T-helper 1 cell treated with Interleukin-12 subunit alpha and Interleukin-12 subunit beta and Interleukin-4 antibody, amounts not matched to agents 30 ng/mL and 1 ng/mL, for 36 hours (primary cell): ENCODE results near the gene EHMT2. TPM values are rescaled to one million over a fixed set of nuclear protein-coding genes. Genes with fewer than 3 reads are reported as not detected.
"Not testable (repeated sequence)": the region's sequence is repeated elsewhere in the genome, so short reads cannot be mapped to it uniquely, and the experiment has no call there.

Source experiments
- intact Hi-C: fragments of 100-400 bp; cut with micrococcal nuclease; formaldehyde crosslinking; loops from one replicate; pipeline ENCODE4 v1.15.1; 2024
- total RNA-seq: library from RNA; stranded (reverse); gene quantifications from 2 replicates; pipeline ENCODE4 v1.2.3, GENCODE V29; 2022

EHMT2 gene
- total RNA-seq, 1 donor from 2014 or later: 61.0 TPM

DNA sequence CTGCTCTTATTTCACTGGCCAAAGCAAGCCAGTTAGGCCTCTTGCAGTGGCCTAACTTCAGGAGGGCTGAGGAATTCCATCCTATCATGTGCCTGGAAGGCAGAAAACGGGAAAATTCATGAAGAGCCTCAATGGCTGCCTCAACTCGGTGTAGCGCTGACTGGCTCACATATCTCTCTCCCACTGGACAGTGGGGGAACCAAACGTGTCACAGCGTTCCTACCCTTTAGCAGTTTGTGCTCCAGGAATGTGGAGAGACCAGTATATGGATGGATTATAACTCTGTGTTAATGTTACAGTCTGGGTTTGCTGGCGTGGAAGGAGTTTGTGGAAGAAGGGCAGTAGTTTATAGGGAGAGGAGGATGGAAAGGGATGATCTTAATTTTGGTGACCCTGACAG lies 18.3 kb upstream of the EHMT2 start:
- intact Hi-C loops: no loop called here

DNA sequence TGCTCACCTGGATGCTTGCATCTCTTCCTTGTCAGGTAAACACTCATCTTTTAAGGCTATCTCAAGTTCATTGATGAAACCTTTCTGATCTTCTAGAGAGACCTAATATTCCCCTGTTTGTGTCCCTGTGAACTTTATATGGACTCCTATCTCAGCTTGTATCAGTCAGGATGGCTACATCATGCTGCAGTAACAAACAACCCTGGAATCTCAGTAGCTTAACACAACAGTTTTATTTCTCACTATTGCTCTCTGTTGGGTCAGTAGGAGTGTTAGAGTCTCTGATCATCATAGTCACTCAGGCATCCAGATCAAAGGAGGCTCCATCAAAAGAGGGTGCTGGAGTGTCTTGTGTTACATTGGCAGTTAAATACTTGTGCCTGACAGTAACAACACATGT lies 17.9 kb upstream of the EHMT2 start:
- intact Hi-C loops: no loop called here

DNA sequence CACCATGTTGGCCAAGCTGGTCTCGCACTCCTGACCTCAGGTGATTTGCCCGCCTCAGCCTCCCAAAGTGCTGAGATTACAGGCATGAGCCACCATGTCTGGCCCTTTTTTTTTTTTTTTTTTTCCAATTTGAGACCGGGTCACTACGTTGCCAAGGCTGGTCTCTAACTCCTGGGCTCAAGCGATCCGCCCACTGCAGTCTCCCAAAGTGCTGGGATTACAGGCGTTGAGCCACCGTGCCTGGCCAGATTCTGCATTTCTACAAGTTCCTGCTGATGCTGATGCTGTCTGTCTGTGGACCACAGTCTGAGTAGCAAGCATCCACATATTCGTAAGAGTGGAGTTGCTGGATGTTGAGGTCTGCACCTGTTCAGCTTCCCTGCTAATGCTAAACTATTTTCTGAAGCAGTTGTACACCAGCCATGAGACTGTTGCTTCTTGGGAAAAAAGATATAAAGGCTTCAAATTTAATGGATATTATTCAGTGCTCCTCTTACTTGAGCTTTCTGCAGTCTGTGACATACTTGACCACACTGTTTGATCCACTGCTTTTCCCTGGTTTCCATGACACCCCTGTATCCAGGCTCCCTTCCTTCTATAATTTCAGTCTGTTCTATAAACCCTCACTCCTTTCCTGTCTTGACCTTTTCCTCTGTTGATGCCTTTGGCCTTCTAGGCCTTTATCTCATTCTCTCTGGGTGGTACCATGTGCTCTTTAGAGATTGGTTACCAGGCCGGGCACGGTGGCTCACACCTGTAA lies 14.5 kb upstream of the EHMT2 start:
- intact Hi-C loops: no loop called here

DNA sequence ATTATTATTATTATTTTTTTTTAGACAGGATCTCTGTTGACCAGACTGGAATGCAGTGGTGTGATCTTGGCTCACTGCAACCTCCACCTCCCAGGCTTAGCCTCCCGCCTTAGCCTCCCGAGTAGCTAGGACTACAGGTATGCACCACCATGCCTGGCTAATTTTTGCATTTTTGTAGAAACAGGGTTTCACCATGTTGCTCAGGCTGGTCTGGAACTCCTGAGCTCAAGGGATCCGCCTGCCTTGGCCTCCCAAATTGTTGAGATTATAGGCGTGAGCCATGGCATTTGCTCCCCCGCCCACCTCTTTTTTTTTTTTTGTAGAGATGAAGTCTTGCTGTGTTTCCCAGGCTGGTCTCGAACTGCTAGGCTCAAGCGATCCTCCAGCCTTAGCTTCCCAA lies 11.8 kb upstream of the EHMT2 start:
- intact Hi-C loops: not testable (repeated sequence)

DNA sequence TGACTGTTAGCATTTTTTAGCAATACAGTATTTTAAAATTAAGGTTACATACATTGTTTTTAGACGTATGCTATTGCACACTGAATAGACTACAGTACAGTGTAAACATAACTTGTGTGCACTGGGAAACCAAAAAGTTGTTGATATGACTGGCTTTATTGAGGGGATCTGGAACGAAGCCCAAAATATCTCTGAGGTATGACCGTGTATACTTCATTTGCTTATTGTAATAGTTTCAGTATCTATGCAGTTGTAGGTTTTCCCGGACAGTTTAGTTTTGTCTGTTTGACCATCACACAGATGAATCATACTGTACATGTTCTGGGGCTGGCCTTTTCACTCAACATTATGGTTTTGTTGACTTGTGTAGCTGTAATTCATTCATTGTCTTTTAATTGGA lies 11.3 kb upstream of the EHMT2 start:
- intact Hi-C loops: no loop called here

DNA sequence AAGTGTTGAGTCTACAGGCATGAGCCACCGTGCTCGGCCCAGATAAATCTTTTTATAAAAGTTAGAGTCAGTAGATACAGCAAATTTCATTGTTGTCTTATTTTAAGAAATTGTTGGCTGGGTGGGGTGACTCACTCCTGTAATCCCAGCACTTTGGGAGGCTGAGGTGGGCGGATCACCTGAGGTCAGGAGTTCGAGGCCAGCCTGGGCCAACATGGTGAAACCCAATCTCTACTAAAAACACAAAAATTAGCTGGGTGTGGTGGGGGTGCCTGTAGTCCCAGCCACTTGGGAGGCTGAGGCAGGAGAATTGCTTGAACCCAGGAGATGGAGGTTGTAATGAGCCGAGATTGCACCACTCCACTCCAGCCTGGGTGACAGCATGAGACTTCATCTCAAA lies 10.8 kb upstream of the EHMT2 start:
- intact Hi-C loops: not testable (repeated sequence)

DNA sequence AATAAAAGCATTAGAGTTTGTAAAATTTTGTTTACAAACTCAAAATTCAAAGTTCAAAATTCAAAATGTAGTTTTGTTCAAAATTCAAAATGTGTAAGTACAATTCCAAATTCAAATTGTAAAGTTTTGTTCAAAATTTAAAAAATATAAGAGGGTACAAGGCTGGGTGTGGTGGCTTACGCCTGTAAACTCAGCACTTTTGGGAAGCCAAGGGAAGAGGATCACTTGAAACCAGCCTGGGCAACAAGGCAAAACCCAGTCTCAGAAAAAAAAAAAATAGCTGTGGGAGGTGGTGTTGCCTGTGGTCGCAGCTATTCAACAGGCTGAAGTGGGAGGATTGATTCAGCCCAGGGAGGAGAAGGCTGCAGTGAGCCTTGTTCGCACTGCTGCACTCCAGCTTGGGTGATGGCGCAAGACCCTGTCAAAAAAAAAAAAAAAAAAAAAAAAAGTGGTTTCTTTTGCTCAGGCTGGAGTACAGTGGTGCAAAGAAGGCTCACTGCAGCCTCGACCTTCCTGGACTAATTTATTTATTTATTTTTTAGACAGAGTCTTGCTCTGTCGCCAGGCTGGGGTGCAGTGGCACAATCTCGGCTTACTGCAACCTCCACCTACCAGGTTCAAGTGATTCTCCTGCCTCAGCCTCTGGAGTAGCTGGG lies 9.8 kb upstream of the EHMT2 start:
- intact Hi-C loops: no loop called here

DNA sequence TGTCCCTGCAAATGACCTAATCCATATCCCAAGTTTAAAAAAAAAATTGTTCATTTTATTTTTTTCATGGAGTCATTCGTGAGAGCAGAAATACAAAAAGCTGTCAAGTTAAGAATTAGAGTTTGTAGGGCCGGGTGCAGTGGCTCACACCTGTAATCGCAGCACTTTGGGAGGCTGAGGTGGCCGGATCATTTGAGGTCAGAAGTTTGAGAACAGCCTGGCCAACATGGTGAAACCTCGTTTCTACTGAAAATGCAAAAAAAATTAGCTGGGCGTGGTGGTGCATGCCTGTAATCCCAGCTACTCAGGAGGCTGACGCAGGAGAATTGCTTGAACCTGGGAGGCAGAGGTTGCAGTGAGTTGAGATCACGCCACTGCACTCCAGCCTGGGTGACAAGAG lies 9.2 kb upstream of the EHMT2 start:
- intact Hi-C loops: not testable (repeated sequence)

DNA sequence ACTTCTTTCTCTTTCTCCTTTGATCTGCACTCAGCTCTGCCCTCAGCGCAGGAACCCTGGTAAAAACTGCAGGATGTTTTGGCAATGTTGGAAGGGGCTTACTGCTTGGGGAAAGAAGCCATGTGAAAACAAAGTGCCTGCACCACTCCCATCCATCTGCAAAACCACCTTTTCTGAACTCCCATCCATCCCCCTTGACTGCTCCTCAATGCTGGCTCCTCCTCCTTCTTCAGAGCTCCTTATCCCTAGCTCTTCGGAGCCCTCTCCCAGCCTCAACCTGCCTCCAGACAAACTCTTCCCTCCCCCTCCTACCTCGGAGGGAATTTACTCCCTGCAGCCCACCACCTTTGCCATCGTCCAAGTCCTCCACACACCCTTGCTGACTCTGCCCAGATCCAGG lies 8.6 kb upstream of the EHMT2 start:
- intact Hi-C loops: no loop called here

DNA sequence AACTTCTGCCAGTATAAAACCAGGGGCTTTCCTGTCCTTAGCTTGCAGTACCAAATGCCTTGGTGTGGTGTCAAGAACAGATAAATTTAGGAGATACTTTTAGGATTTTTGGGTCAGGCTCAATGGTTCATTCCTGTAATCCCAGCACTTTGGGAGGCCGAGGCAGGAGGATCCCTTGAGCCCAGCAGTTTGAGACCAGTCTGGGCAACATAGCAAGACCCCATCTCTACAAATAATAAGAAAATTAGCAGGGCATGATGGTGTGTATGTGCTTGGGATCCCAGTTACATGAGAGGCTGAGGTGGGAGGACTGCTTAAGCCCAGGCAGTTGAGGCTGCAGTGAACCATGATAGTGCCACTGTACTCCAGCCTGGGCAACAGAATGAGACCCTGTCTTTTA lies 7.5 kb upstream of the EHMT2 start:
- intact Hi-C loops: no loop called here

DNA sequence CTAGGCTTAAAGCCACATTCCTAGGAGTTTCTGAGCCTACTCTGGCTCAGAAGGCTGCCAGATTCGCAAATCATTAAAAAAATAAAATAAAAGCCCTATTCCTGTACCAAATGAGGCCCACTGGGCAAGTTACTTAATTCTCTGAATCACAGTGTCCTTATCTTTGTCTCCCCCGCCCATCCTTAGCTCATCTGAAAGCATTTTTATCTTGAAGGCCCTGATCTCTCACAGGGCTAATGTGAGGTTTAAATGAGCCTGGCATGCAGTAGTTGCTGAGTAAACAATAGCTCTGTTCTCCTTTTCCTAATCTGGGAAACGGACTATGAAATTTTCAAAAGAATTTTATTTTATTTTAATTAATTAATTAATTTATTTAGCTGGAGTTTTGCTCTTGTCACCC lies 6.5 kb upstream of the EHMT2 start:
- intact Hi-C loops: no loop called here

DNA sequence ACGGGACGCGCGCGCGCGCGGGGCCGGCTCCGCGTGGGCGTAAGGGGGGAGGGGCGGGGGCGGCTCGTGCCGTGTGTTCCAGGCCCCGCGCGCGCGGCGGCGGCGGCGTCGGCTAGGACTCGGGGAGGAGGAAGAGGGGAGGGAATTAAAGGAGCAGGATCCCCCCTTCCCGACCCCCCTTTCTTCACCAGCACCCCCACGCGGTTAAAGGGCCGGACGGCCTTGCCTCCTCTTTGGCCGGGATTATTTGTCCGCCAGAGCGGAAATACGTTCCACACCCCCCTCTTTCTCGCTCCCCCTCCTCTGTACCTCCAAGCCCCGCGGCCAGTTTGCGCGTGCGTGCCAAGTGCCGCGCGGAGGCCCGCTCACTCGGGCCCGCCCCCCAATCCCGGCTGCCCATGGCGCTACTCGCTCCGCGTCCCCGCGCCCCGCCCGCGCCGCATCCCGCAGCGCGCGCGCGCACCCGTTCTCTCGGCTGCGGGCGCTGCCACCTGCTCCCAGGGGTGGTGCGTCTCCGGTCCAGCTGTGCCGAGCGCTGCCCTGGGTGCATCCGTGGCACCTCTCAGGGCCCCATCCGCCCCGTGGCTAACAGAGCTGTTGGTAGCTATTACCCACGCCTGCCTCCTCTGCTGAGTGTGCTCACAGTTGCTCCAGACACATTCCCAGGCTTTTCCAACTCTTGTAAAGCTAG lies 4.6 kb upstream of the EHMT2 start, which contains the start of gene ZBTB12:
Gene ZBTB12 (minus strand): TSS at position 134 of the 691 bp plus-strand sequence. CDS start 781 bp downstream, outside the sequence.
- intact Hi-C loops: loop anchor here (1.0 kb wide), 2 partner anchors 56 to 276 kb away; partner anchors contain the start of genes NELFE and RNF5

DNA sequence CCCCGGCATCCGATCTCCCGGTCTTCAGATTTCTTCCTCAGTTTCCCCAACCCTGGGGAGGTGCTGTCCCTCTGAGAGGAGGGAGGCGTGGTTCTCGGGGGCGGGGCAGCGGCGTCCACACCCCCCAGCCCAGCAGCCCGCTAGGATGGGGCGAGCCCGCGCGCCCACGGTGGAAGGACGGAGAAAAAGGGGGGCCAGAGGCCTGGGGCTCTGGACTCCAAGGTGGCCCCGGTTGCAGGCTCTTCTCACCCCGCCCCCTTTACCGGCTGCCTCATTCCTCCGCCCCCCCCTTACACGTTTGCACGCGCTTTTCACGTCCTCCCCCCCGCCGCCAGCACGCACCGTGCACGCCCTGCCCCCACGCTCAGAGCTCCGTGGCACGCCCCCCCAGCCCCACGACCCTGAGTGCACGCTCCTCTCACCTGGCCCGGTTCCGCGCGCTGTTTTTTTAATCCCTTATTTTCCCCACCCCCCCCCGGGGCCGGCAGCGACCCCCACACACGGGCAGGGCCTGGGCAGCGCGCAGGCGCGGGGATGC lies 4.0 kb upstream of the EHMT2 start:
- intact Hi-C loops: no loop called here

DNA sequence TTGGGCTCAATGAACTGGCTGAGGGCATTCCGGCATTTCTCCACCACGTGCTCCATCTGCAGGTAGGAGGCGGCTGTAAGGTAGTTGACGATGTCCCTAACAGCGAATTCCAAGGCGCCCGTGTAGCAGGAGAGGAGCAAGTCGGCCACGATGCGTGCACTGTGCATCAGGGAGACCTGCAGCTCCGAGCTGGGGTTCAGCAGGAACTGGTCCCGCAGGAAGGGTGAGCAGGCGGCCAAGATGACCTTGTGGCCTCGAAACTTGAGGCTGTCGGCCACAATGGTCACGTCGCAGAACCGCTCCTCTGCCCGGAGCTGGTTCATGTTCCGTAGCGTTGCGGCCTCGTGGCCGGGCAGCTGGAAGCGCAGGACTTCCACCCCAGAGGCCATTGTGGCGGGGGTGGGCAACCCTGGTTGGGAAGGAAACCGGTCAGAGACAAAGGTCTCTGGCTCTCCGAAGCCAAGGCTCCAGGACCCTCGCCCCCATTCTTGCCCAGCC lies 3.5 kb upstream of the EHMT2 start:
- intact Hi-C loops: no loop called here

DNA sequence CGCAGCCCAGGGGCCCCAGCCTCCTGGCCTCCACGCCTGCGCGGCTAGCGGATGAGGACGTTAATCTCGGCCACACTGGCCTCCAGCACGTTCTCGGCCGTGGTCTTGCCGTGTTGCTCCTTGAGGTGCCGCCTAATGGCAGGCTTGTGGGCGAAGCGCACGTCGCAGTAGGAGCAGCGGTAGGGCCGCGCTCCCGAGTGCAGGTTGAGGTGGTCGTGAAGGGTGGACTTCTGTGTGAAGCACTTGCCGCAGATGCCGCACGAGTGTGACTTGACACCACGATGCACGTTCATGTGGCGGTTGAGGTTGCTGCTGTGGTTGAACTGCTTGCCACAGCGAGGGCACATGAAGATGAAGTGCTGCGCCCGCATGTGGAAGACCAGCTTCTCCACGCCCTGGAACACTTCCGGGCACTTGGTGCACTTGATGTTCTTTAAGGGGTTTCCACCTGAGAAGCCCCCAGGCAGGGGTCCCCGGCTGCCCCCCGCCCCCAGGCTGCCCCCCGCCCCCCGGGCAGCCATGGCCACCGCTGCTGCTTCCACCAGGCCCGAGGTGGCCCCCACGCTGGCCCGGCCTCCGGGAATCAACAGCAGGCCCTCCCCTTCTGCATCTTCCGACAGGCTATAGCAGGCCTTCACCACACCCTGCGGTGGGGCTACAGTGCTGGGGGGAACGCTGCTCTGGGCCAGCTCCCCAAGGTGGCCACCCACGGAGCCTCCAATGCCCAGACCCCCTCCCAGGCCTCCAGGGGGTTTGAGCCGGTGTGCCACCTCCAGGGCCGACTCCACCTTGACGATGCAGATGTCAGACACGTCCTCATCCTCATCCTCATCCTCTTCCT lies 2.6 kb upstream of the EHMT2 start:
- intact Hi-C loops: loop anchor here (2.0 to 5.0 kb wide), 5 partner anchors 161 to 1283 kb away; partner anchors contain the start of genes GPSM3, MRPS18B, PBX2 and PPP1R10

DNA sequence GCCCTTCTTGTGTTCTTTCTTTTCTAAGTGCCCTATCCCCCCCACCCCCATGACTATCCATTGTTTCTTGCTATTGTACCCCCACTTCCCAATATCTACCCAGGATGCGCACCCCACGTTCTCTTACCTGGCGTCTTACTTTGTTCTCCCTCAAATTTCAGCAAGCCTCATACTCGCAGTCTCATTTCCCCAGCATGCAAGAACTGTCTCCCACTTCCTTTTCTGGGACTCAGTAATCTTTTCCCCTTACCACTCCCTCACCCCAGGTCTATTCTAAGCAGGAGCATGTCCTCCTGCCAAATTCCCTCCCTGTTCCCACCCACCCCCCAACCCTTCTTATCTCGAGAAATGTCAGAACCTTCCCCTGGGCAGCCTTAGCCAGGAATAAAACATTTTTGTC lies 1.7 kb upstream of the EHMT2 start:
- intact Hi-C loops: loop anchor here (2.0 to 5.0 kb wide), 5 partner anchors 160 to 1282 kb away; partner anchors contain the start of genes GPSM3, MRPS18B, PBX2 and PPP1R10

DNA sequence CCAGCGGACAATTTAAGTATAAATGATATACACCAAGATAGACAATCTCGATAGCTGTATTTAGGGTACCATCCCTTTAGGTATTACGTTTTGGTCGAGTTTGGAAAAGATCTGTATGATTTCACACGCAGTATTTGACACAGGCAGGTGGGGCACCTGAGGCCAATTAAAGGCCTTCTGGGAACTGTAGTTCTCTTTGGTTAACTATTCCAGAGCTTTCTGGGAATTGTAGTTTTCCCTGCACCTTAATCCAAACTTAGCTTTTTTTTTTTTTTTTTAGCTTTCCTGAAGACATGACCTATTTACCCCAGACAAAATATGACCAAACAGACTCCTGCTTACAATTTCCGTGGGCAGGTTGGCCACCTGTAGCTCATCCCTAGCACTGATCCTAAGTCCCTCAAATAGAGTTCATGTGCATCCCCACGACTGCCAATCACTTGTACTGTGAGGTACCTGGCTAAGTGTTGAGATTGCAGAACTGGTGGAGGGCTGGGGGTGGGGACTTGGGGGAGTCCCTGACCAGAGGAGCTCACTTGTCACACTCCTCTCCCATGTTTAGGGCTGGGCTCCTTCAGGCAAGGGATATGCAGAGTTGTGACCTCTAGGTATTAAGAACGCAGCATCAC lies 999 bp upstream of the EHMT2 start:
- intact Hi-C loops: loop anchor here (1.0 to 5.0 kb wide), 11 partner anchors 61 to 1281 kb away; partner anchors contain the start of genes ATF6B, BAG6, DXO and GPSM3

DNA sequence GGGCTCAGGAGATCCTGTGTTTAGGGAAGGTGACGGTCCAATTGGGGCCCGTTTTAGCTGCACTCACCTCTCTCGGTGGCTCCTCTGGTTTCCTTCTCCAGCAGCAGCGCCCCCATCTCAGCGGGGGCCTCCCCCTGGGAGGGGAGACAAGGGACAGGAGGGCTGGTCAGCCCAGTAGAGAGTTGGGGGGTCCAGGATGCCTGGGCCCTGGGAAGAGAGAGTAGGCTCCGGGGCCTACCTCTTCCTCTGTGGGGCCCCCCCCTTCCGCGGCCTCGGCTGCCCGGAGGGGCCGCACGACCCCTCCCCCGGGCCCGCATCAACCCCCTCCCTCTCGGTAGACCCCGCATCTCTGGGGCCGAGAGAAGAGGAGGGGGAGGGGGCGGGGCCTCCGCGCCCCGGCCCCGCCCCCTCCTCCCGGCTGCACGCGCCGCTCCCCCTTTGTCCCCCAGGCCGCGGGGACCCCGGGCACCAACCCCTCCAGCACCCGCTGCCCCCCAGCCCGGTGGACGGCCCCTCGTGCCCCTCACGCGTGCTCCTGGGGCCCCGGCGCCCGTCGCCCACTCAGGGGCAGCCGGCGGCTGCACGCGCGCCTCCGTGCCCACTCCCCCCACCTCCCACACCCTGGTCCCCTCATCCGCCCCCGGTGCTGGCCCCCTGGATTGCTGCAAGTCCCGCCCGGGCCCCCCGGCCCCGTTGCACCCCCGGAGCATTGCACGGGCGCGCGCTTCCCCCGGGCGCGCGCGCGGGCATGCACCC lies 464 bp downstream of the EHMT2 start:
- intact Hi-C loops: loop anchor here (1.0 to 5.0 kb wide), 9 partner anchors 34 to 1280 kb away; partner anchors contain the start of genes ABHD16A, GPSM3, MRPS18B and PBX2

DNA sequence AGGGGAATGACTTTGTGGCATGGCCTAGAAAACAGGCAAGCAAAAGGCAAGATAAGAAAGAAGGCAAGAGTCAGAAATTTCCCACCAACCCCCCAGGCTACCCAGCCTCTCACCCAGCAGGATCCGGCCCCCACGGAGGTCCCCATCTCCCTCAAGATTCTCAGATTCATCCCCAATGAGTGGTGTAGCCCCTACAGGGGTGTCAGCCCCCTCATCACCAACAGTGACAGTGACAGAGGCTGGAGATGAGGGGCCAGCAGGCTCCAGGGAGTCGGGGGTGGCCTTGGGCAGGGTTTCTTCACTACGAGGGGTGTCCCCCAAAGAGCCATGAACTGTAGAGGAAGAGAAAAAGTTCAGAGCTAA lies 1.0 kb downstream of the EHMT2 start:
- intact Hi-C loops: loop anchor here (5.0 kb wide), 4 partner anchors 296 to 1279 kb away; partner anchors contain the start of genes GPSM3, MRPS18B, PBX2 and PPP1R10
